Liver (tissue), 9 donors: Measurements from ENCODE around the gene MPST. TPM values are rescaled to one million over a fixed set of nuclear protein-coding genes. Genes with fewer than 3 reads are reported as not detected.
A peak's percentile ranks its signal among the peaks of the same experiment; 100 is the strongest.

ENCODE experiments used
- DNase-seq: peaks from one replicate; pipeline ENCODE4 v3.0.0-alpha.2; 2017; ENCODE audit warnings: low spot score
- H3K27ac ChIP-seq, 2 donors: one replicate each; pipeline ENCODE4 v1.7.0; 2013; ENCODE audit warnings: inconsistent platforms in 2 of 2, low read length in 2 of 2, control low read depth in 1 of 2, low read depth in 1 of 2, mild to moderate bottlenecking in 1 of 2
- H3K27me3 ChIP-seq, 4 donors: one replicate each; pipeline versions ENCODE4 v1.6.1 to v1.7.0; 2013; ENCODE audit warnings: low read length in 3 of 4, inconsistent platforms in 1 of 4, mild to moderate bottlenecking in 1 of 4, moderate library complexity in 1 of 4; ENCODE audit not compliant: control insufficient read depth in 4 of 4, insufficient read depth in 4 of 4
- H3K36me3 ChIP-seq, 4 donors: one replicate each; pipeline versions ENCODE4 v1.6.1 to v1.7.0; 2013; ENCODE audit warnings: low read length in 3 of 4, mild to moderate bottlenecking in 3 of 4, low read depth in 1 of 4, moderate library complexity in 1 of 4; ENCODE audit not compliant: control insufficient read depth in 4 of 4, insufficient read depth in 3 of 4
- H3K4me1 ChIP-seq, 4 donors: one replicate each; pipeline versions ENCODE4 v1.6.1 to v1.7.0; 2013; ENCODE audit warnings: low read length in 3 of 4, mild to moderate bottlenecking in 3 of 4, moderate library complexity in 1 of 4; ENCODE audit not compliant: control insufficient read depth in 4 of 4, insufficient read depth in 4 of 4
- H3K4me3 ChIP-seq, 3 donors: one replicate each; pipeline versions ENCODE4 v1.6.1 to v1.7.0; 2013; ENCODE audit warnings: low read length in 3 of 3, control low read depth in 1 of 3, low read depth in 1 of 3, mild to moderate bottlenecking in 1 of 3
- H3K9ac ChIP-seq, 2 donors: one replicate each; pipeline ENCODE4 v1.7.0; 2013; ENCODE audit warnings: low read length in 2 of 2, mild to moderate bottlenecking in 2 of 2, moderate library complexity in 2 of 2, control low read depth in 1 of 2, low read depth in 1 of 2
- H3K9me3 ChIP-seq, 4 donors: one replicate each; pipeline versions ENCODE4 v1.6.1 to v1.7.0; 2013; ENCODE audit warnings: low read length in 3 of 4; ENCODE audit not compliant: control insufficient read depth in 4 of 4
- ATF3 ChIP-seq: IDR thresholded peaks from 2 replicates; pipeline ENCODE4 v1.6.1; 2016; ENCODE audit warnings: antibody characterized with exemption
- CTCF ChIP-seq: fragments of 150-350 bp; IDR thresholded peaks from 2 replicates; pipeline ENCODE4 v1.5.1; 2017; ENCODE audit warnings: improper control_type of control experiment, low read depth, low read length; ENCODE audit not compliant: missing input control
- EGR1 ChIP-seq, 2 donors: IDR thresholded peaks; 2 replicates each; pipeline ENCODE4 v1.6.1; 2016 to 2018; ENCODE audit warnings: antibody characterized with exemption in 2 of 2, low read depth in 2 of 2
- FOXA1 ChIP-seq: IDR thresholded peaks from 2 replicates; pipeline ENCODE4 v1.6.1; 2016; ENCODE audit warnings: antibody characterized with exemption
- FOXA2 ChIP-seq: IDR thresholded peaks from 2 replicates; pipeline ENCODE4 v1.6.1; 2016; ENCODE audit warnings: antibody characterized with exemption
- GABPA ChIP-seq, 2 donors: IDR thresholded peaks in 1 of 2; conservative IDR thresholded peaks in 1 of 2; 2 replicates each; pipeline ENCODE4 v1.6.1; 2016; ENCODE audit warnings: antibody characterized with exemption in 2 of 2, mild to moderate bottlenecking in 1 of 2, moderate library complexity in 1 of 2
- HNF4A ChIP-seq, 2 donors: conservative IDR thresholded peaks; 2 replicates each; pipeline ENCODE4 v1.6.1; 2016; ENCODE audit warnings: antibody characterized with exemption in 2 of 2, mild to moderate bottlenecking in 2 of 2
- HNF4G ChIP-seq: IDR thresholded peaks from 2 replicates; pipeline ENCODE4 v1.6.1; 2016; ENCODE audit warnings: antibody characterized with exemption
- MAX ChIP-seq: IDR thresholded peaks from 2 replicates; pipeline ENCODE4 v1.6.1; 2016; ENCODE audit warnings: antibody characterized with exemption
- NR2F2 ChIP-seq: IDR thresholded peaks from 2 replicates; pipeline ENCODE4 v1.6.1; 2016; ENCODE audit warnings: antibody characterized with exemption
- RAD21 ChIP-seq, 2 donors: IDR thresholded peaks; 2 replicates each; pipeline ENCODE4 v1.6.1; 2016; ENCODE audit warnings: antibody characterized with exemption in 2 of 2, mild to moderate bottlenecking in 2 of 2
- REST ChIP-seq: IDR thresholded peaks from 2 replicates; pipeline ENCODE4 v1.6.1; 2016; ENCODE audit warnings: antibody characterized with exemption, mild to moderate bottlenecking
- RXRA ChIP-seq, 2 donors: IDR thresholded peaks; 2 replicates each; pipeline ENCODE4 v1.6.1; 2017 to 2018; ENCODE audit warnings: antibody characterized with exemption in 2 of 2, mild to moderate bottlenecking in 1 of 2
- SP1 ChIP-seq: IDR thresholded peaks from 2 replicates; pipeline ENCODE4 v1.6.1; 2018; ENCODE audit warnings: antibody characterized with exemption, mild to moderate bottlenecking
- TAF1 ChIP-seq: conservative IDR thresholded peaks from 2 replicates; pipeline ENCODE4 v1.6.1; 2016; ENCODE audit warnings: antibody characterized with exemption, mild to moderate bottlenecking
- YY1 ChIP-seq: IDR thresholded peaks from 2 replicates; pipeline ENCODE4 v1.6.1; 2016; ENCODE audit warnings: antibody characterized with exemption, mild to moderate bottlenecking
- ZBTB33 ChIP-seq: IDR thresholded peaks from 2 replicates; pipeline ENCODE4 v1.6.1; 2016; ENCODE audit warnings: antibody characterized with exemption
- WGBS: extraction: QIAGEN DNeasy Blood & Tissue Kit; methylation state at CpG from one replicate; pipeline ENCODE4 v1.1.7; 2013; 5-methylcytosine and 5-hydroxymethylcytosine counted together
- polyA plus RNA-seq, 2 donors: library from polyadenylated mRNA; stranded (reverse) in 1 of 2; unstranded in 1 of 2; fragments of 200-250 nt in 1 of 2; fragments of >200 nt in 1 of 2; fragmentation: Nextera tagmentation in 1 of 2; extraction: Ambion mirVana in 1 of 2; gene quantifications; one replicate each; pipeline versions ENCODE4 v1.2.1 to v1.2.3, GENCODE V29; 2013 to 2015
- total RNA-seq, 2 donors: library from RNA; depleted of rRNA; stranded (reverse); fragments of >200 nt; gene quantifications; one replicate each; pipeline ENCODE4 v1.2.3, GENCODE V29; 2014
- donor health status: healthy.
- donor health status: healthy.
- donor health status: healthy.
- donor health status: healthy.
- donor health status: healthy.

MPST gene
- total and polyA plus RNA-seq, 4 donors = 124 to 277 (median 199) TPM

GRCh38 chr22:37054600-37055365 lies 35.2 kb downstream of the MPST start (continued):
- TF ChIP-seq NR2F2 = no peak
- no peak for TF ChIP-seq ATF3
- peak; percentile 74 to 82 for TF ChIP-seq HNF4A (conservative IDR thresholded peaks at IDR 0.05)
- no peak for TF ChIP-seq HNF4G

GRCh38 chr22:37056246-37056645 lies 36.7 kb downstream of the MPST start:
- no peaks in the 10 kb centered on the region for H3K9me3 ChIP-seq
- no peaks in the 10 kb centered on the region for H3K36me3 ChIP-seq
- no peak for DNase-seq
- peaks cover 0 to 9% (median 2%) of the 10 kb centered on the region in 4 donors for H3K4me1 ChIP-seq
- no peaks in the 10 kb centered on the region for H3K27me3 ChIP-seq
- H3K27ac ChIP-seq = no peak overlapping the region
- no peak overlapping the region for H3K4me3 ChIP-seq
- TF ChIP-seq HNF4G (no peak), CTCF (no peak), GABPA (IDR thresholded peaks at IDR 0.05 in 1 of 2, conservative IDR thresholded peaks at IDR 0.05 in 1 of 2) (no peak), YY1 (no peak), HNF4A (conservative IDR thresholded peaks at IDR 0.05) (no peak), RAD21 (IDR thresholded peaks at IDR 0.05) (no peak), RXRA (IDR thresholded peaks at IDR 0.05) (no peak), EGR1 (IDR thresholded peaks at IDR 0.05; ENCODE audit: low read depth in 2 of 2) (no peak), FOXA2 (no peak), TAF1 (no peak), MAX (no peak), FOXA1 (no peak), NR2F2 (no peak), SP1 (no peak)
- no peak overlapping the region for H3K9ac ChIP-seq
- 96% methylated on average over 13 of the region's 13 CpGs for WGBS

GRCh38 chr22:37057226-37057625 lies 37.7 kb downstream of the MPST start:
- Histone ChIP-seq H3K4me3 (no peak overlapping the region), H3K9me3 (no peaks in the 10 kb centered on the region), H3K27me3 (no peaks in the 10 kb centered on the region), H3K4me1 (peaks cover 0 to 2% (median 0%) of the 10 kb centered on the region in 4 donors), H3K27ac (no peak overlapping the region), H3K9ac (no peak overlapping the region), H3K36me3 (no peaks in the 10 kb centered on the region)
- no peak for DNase-seq
- TF ChIP-seq CTCF = no peak
- TF ChIP-seq FOXA1 = no peak
- TF ChIP-seq YY1 = no peak
- no peak for TF ChIP-seq ZBTB33
- TF ChIP-seq REST = no peak
- TF ChIP-seq HNF4A (conservative IDR thresholded peaks at IDR 0.05) = no peak
- TF ChIP-seq GABPA (IDR thresholded peaks at IDR 0.05 in 1 of 2, conservative IDR thresholded peaks at IDR 0.05 in 1 of 2) = no peak
- no peak for TF ChIP-seq NR2F2
- 86% methylated on average over 9 of the region's 9 CpGs for WGBS
